Panc1 (cell line): ENCODE measurements around the gene C1orf146.

Experiments
- POLR2AphosphoS5 ChIP-seq: IDR thresholded peaks from 2 replicates; pipeline ENCODE4 v1.6.1; 2012; ENCODE audit warnings: mild to moderate bottlenecking, low read depth, low read length, moderate library complexity
- REST ChIP-seq, 2 experiments: IDR thresholded peaks; 2 replicates each; pipeline ENCODE4 v1.6.1; 2011 to 2012; ENCODE audit warnings: low read depth in 2 of 2, control low read depth in 1 of 2, low read length in 1 of 2, mild to moderate bottlenecking in 1 of 2, moderate library complexity in 1 of 2; ENCODE audit not compliant: insufficient read depth in 1 of 2
- TCF7L2 ChIP-seq: IDR thresholded peaks from 2 replicates; pipeline ENCODE4 v1.6.1; 2011; ENCODE audit warnings: mild to moderate bottlenecking, low read depth, low read length, inconsistent platforms
- TF ChIP-seq, protein P1 (sequence below): fragments of 450-650 bp; IDR thresholded peaks from 2 replicates; pipeline ENCODE4 v1.5.1; 2017; ENCODE audit warnings: mild to moderate bottlenecking

- TF ChIP-seq, protein P1, sequence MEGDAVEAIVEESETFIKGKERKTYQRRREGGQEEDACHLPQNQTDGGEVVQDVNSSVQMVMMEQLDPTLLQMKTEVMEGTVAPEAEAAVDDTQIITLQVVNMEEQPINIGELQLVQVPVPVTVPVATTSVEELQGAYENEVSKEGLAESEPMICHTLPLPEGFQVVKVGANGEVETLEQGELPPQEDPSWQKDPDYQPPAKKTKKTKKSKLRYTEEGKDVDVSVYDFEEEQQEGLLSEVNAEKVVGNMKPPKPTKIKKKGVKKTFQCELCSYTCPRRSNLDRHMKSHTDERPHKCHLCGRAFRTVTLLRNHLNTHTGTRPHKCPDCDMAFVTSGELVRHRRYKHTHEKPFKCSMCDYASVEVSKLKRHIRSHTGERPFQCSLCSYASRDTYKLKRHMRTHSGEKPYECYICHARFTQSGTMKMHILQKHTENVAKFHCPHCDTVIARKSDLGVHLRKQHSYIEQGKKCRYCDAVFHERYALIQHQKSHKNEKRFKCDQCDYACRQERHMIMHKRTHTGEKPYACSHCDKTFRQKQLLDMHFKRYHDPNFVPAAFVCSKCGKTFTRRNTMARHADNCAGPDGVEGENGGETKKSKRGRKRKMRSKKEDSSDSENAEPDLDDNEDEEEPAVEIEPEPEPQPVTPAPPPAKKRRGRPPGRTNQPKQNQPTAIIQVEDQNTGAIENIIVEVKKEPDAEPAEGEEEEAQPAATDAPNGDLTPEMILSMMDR, result no peak
- no peak for TF ChIP-seq POLR2AphosphoS5
- no peak for TF ChIP-seq TCF7L2
- no peak for TF ChIP-seq REST (IDR thresholded peaks at IDR 0.05; ENCODE audit: insufficient read depth in 1 of 2, low read depth in 2 of 2, low read length in 1 of 2)
Measured at GRCh38 chr1:92274939-92275338, 57.2 kb downstream of the C1orf146 start.
